Ishikawa (cell line): Measurements from ENCODE around the gene SPATA1.

ENCODE experiments used
- EP300 ChIP-seq: IDR thresholded peaks from 2 replicates; pipeline ENCODE4 v1.6.1; 2012; ENCODE audit warnings: borderline replicate concordance
- MAX ChIP-seq: IDR thresholded peaks from 2 replicates; pipeline ENCODE4 v1.6.1; 2012
- REST ChIP-seq: IDR thresholded peaks from 2 replicates; pipeline ENCODE4 v1.6.1; 2012; ENCODE audit warnings: low read depth, mild to moderate bottlenecking
- TAF1 ChIP-seq: IDR thresholded peaks from 2 replicates; pipeline ENCODE4 v1.6.1; 2012; ENCODE audit warnings: low read depth, mild to moderate bottlenecking
- TCF12 ChIP-seq: IDR thresholded peaks from 2 replicates; pipeline ENCODE4 v1.6.1; 2012; ENCODE audit warnings: low read depth
- YY1 ChIP-seq: IDR thresholded peaks from 2 replicates; pipeline ENCODE4 v1.6.1; 2012; ENCODE audit warnings: low read depth

- TF ChIP-seq EP300: no peak
- no peak for TF ChIP-seq TAF1
- no peak for TF ChIP-seq REST
- no peak for TF ChIP-seq MAX
- TF ChIP-seq YY1: no peak
- no peak for TF ChIP-seq TCF12
These were observed 1.4 kb upstream of the SPATA1 start for GRCh38 chr1:84504580-84505492.
